GM03348 (cell line): Measurements from ENCODE around the gene SELENOP.
"Not testable (repeated sequence)": the region's sequence is repeated elsewhere in the genome, so short reads cannot be mapped to it uniquely, and the experiment has no call there.

Experiments used
- DNase-seq: peaks from one replicate; pipeline ENCODE4 v3.0.0; 2012; ENCODE audit warnings: low spot score

The SELENOP gene

GRCh38 chr5:42811591-42812446 is at the start of gene SELENOP:
Gene SELENOP (minus strand): TSS chr5:42811892. CDS start chr5:42808353, 3,539 bp downstream.
- DNase-seq: no peak

GRCh38 chr5:42858687-42859086 is 47.0 kb upstream of the SELENOP start:
- no peak for DNase-seq

- no peak for DNase-seq
These were observed 46.4 kb upstream of the SELENOP start for GRCh38 chr5:42858031-42858643.

- DNase-seq: no peak
These were observed 44.1 kb upstream of the SELENOP start for GRCh38 chr5:42855811-42856210.

- DNase-seq: no peak
These were observed 43.7 kb upstream of the SELENOP start for GRCh38 chr5:42855386-42855785.

- no peak for DNase-seq
These were observed 43.1 kb upstream of the SELENOP start for GRCh38 chr5:42854795-42855194.

- DNase-seq: no peak
These were observed 41.1 kb upstream of the SELENOP start for GRCh38 chr5:42852826-42853225.

- no peak for DNase-seq
These were observed 39.8 kb upstream of the SELENOP start for GRCh38 chr5:42851481-42851880.

- DNase-seq: no peak
These were observed 36.9 kb upstream of the SELENOP start for GRCh38 chr5:42848545-42848944.

- DNase-seq: not testable (repeated sequence)
These were observed 32.7 kb upstream of the SELENOP start for GRCh38 chr5:42844408-42844807.

GRCh38 chr5:42843675-42844292 is 32.1 kb upstream of the SELENOP start:
- no peak for DNase-seq

GRCh38 chr5:42842921-42843641 is 31.4 kb upstream of the SELENOP start:
- no peak for DNase-seq

- no peak for DNase-seq
These were observed 29.3 kb upstream of the SELENOP start for GRCh38 chr5:42840842-42841567.

- DNase-seq: peak; percentile 70
These were observed 28.6 kb upstream of the SELENOP start for GRCh38 chr5:42840269-42840668.

GRCh38 chr5:42839196-42839595 is 27.5 kb upstream of the SELENOP start:
- DNase-seq: no peak

GRCh38 chr5:42837601-42838000 is 25.9 kb upstream of the SELENOP start:
- no peak for DNase-seq

- no peak for DNase-seq
These were observed 24.5 kb upstream of the SELENOP start for GRCh38 chr5:42836070-42836769.

- no peak for DNase-seq
These were observed 20.4 kb upstream of the SELENOP start for GRCh38 chr5:42832060-42832459.

GRCh38 chr5:42830924-42831323 is 19.2 kb upstream of the SELENOP start:
- DNase-seq: no peak

GRCh38 chr5:42828671-42829070 is 17.0 kb upstream of the SELENOP start:
- DNase-seq: no peak
